Activated CD8-positive, alpha-beta memory T cell treated with anti-CD3 and anti-CD28 coated beads, Interleukin-2, amount 50 U/mL, for 4 hours (primary cell): ENCODE measurements around the gene TRMT2A.
"Not testable (repeated sequence)": the region's sequence is repeated elsewhere in the genome, so short reads cannot be mapped to it uniquely, and the experiment has no call there.

Source experiments
- DNase-seq: peaks from one replicate; pipeline ENCODE4 v3.0.0-alpha.2; 2020

Gene TRMT2A, protein sequence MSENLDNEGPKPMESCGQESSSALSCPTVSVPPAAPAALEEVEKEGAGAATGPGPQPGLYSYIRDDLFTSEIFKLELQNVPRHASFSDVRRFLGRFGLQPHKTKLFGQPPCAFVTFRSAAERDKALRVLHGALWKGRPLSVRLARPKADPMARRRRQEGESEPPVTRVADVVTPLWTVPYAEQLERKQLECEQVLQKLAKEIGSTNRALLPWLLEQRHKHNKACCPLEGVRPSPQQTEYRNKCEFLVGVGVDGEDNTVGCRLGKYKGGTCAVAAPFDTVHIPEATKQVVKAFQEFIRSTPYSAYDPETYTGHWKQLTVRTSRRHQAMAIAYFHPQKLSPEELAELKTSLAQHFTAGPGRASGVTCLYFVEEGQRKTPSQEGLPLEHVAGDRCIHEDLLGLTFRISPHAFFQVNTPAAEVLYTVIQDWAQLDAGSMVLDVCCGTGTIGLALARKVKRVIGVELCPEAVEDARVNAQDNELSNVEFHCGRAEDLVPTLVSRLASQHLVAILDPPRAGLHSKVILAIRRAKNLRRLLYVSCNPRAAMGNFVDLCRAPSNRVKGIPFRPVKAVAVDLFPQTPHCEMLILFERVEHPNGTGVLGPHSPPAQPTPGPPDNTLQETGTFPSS

DNA sequence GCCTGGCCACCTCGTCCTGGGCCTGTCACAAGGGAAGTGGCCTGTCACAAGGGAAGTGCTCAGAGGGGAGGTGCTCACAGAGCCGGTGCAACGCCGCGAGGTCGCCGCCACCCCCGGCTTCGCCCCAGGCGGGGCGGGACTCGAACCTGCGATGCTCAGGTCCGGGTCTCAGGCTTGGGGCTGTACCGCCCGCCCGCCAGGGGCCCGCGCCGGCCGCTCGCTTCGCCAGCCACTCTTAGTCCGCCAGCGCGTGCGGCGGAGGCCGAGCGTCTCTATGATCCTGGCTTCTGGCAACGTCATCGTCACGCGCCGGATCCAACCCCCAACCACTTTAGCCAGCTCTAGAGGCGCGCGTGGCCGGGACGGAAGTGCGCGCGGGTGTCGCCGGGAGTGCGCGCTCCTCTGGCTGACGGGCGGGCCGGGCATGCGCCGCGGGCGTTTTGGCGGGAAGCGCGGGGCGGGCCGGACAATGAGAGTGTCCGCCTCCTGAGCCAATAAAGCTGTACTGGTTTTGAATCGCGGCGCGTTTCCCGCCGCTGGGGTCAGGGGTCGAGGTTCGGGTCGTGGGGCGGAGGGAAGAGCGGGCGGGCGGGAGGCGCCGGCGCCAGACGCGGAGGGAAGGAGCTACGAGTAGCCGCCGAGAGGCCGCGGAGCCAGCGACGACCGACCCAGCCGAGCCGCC lies at the start of gene TRMT2A:
TSS of gene TRMT2A (minus strand) at position 276 of the 682 bp plus-strand sequence. CDS start 320 bp downstream, outside the sequence.
- peak; percentile 98 for DNase-seq

DNA sequence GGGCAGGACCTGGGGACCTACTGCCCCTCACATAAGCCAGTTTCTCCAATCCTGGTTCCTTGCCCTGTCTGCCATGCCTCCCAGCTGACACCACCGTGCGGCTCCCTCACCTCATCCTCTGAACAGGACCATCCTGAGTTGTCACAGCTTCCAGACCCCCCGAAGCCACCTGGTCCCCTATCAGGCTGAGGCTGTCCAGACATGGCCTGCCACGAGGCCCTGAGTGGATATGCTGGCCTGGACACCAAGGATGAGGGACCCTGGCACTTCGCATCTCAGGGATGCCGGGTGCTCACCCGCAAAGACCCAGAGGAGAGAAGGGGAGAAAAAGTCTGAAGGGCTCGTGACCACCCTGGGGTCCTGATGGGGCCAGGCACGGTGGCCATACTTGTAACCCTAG lies 49.7 kb upstream of the TRMT2A start:
- no peak for DNase-seq

DNA sequence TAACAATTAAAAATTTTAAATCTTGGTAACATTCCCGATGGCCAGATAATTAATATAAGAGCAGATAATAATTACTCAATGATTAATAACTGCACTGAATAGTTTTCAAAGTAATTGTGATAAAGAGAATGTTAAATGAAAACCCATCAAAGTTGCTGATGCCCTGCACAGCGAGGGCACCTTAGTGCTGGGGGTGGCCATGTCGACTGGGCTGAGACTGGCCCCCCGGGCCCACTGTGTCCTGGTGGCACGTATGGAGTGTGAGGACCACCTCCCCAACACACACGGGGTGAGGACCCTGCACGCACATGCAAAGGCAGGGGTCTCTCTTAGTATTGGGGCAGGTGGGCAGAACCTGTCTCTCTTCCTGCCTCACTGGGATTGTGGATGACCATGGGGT lies 48.9 kb upstream of the TRMT2A start:
- DNase-seq, result no peak

DNA sequence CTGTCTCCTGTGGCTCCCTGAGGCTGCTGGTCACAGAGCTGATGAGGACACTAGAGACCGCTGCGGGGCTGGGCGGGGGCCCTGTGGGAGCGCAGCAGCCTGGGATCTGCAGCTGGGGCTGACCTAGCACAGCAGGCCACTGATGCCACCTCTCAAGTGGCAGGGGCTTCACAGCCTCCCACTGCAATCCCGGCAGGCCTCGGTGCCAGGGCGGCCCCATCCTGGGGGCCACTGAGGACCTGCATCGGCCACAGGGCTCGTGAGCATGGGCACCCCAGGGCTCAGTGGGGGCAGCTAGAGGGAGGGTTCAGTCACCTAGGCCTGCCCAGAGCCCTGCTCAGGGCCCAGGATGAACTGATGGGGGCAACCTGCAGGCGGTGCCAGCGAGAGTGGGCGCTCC lies 48.4 kb upstream of the TRMT2A start:
- no peak for DNase-seq

DNA sequence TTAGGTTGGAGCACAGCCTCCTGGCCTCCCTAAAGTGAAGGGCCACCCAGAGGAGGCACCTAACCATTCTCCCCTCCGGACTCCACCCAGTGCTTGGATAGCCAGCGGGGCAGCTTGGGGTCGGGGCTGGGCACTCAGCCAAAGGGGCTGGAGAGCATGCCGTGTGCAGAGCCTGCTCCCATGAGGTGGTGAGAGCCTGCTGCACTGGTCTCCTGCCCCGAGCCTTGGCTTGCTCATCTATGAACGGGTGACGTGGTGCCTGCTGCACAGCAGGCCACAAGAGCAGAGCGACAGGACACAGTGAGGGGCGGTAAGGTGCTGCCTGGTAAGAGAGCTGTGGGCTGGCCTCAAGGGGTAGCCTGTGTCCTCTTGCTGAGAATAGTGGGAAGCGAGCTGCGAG lies 47.8 kb upstream of the TRMT2A start:
- no peak for DNase-seq

DNA sequence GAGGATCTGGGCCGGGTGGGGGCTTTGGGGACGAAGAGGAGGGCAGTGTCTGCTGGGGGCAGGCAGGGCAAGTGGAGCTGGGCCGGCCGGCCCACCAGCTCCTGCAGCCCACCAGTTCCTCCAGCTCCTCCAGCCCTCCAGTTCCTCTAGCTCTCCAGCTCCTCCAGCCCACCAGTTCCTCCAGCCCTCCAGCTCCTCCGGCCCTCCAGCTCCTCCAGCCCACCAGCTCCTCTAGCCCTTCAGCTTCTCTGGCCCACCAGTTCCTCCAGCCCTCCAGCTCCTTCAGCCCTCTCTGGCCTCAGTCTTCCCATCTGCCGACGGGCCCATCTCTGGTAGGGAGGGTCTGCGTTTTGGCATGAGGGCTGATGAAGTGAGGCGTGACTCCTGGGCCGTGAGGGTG lies 43.0 kb upstream of the TRMT2A start:
- no peak for DNase-seq

- DNase-seq, result not testable (repeated sequence)
These were observed 42.5 kb upstream of the TRMT2A start for GRCh38 chr22:20159531-20159930.

GRCh38 chr22:20159076-20159475 lies 42.0 kb upstream of the TRMT2A start:
- no peak for DNase-seq

- no peak for DNase-seq
These were observed 41.5 kb upstream of the TRMT2A start for GRCh38 chr22:20158391-20159036.

DNA sequence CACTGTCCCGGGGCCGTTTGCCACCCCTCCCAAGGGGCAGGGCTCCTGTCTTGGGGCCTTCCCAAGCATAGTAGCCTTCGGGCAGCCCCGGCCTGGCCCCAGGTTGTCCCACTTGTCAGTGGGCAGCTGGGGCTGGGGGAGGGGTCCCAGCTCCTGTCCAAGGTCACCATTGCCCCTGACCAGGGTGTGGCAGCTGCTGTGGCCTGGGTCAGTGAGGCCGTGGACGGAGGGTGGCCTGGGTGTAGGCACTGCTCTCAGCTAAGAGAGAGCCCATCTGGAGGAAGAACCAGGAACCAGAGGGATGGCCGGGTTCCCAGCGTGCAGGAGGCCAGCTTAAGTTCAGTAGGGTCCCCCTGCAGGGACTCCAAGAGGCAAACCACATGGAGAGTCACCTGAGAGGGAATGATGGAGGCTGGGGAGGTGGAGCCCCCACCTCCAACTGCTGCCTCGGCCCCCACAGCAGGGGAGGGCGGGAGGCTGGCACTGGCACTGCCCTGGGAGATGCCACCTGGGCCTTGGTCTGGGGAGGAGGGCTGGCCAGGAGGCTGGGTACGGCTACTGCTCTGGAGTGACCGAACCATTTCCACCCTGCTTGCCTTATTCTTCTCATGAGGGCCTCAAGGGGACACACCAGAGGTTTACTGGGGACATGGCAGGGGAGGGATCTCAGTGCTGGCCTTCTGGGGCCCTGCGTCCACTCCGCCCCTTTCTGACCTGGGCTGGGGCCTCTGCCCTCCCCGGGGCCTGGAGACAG lies 40.6 kb upstream of the TRMT2A start:
- no peak for DNase-seq

DNA sequence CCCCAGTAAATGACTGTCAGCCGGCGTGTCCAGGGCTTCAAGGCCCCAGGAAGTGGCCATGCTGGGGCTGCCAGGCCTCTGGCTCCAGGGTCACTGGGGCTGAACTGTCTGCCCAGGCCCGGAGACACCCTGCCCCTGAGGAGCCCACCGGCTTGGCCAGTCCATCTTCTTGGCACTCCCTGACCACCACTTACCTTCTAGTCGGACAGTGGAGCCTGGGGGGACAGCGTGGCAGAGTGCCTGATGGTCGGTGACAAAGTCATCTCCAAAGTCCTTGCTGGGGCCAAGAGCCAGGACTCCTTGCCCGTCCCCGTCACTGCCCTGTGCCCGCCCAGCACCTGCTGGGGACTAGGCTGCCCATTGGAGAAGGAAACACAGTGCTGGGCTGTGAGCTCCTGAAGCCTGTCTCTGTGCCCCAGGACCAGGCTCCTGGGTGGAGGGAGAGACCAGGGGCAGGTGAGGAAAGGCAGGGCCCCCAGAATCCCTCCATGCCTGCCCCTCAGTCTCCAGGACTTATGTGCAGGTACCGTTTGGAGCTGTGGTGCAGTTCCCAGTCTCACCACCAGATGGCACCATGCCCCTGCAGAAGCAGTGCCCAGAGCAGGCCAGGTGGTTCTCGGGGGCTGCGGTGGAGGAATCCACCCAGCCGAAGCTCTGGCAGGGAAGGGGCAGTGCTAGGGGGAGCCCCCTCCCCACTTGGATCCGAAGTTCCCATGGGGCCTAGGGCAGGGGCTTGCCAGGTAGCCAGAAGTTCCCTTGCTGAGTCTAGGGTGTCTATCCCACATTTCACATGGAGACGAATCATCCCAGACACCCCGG lies 39.8 kb upstream of the TRMT2A start:
- DNase-seq, result peak; percentile 93

DNA sequence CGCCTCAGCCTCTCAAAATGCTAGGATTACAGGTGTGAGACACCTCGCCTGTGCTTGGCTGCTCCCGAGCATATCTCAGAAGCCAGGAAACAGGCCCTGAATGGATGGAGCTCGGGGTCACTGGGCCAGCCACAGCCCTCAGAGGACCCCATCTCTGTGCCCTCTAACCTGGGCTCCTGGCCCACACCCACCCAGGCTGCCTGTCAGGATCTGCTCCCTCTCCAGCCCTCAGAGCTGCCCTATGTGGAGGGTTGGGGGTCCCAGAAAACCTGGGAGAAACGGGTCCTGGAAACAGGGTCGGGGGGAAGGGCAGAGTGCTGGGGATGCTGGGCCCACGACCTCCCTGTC lies 39.0 kb upstream of the TRMT2A start:
- no peak for DNase-seq

DNA sequence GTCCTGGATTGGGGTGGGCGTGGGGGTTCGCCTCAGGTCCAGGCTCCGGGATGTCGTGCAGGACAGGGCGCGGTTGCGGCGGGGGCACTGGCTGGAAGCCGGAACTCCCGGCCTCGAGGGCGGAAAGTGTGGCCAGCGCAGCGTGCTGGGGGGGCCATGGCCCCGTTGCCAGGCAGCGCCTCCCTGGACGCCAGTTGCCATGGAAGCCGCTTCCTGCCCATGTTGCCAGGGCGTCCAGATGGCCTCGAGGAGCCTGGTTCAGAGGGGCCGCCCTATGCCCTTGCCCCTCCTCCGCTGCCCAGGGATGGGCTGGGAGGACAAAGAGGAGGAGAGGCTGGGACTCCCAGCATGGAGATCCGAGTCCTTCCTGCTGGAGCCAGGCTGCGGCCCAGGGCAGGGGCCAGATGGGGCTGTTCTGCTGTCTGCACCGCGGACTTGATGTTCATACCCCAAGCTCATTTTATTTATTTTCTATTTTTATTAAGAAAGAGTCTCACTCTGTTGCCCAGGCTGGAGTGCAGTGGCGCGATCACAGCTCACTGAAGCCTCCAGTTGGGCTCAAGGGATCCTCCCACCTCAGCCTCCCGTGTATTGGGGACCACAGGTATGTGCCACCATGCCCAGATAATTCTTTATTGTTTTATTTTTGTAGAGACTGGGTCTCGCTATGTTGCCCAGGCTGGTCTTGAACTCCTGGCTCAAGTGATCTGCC lies 38.5 kb upstream of the TRMT2A start:
- no peak for DNase-seq

DNA sequence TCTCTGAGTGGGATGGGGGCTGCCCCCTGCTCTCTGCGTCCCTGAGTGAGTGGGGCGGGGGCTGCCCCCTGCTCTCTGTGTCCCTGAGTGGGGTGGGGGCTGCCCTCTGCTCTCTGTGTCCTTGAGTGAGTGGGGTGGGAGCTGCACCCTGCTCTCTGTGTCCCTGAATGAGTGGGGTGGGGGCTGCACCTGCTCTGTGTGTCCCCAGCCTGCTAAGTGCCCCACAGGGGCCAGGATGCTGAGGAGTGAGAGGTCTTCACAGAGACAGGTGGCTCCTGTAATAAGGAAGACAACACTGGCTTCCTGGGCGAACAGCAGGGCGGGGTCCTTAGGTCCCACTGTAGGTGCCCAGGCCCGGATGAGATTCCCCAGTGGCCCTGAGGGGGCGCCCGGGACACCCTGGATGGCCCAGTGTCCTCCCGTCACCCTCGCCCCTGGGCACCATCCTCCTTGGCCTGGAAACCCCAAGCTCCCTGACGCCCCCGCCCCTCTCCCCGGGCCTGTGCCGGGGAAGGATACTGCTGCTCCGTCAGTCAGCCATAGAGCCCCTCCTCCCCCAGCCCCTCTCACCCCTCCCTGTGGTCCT lies 37.7 kb upstream of the TRMT2A start:
- DNase-seq, result no peak

DNA sequence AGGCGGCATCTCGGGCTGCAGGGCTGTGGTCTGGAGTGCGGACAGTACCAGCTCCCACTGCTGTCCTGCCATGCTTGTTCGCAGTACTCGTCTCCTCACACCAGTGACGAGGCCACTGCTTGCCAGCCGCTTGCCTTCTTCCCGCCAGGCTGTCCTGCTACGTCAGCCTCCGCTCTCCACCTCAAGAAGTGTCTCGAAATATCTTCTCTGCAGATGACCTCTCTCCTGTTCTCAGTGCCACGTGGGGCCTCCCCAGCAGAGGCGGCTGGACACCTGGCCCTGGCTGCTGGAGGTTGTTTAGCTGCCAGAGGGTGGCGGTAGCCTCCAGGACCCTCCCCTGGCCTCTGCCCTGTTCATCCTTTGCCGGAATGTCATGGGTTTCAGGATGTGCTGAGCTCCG lies 36.9 kb upstream of the TRMT2A start:
- no peak for DNase-seq

DNA sequence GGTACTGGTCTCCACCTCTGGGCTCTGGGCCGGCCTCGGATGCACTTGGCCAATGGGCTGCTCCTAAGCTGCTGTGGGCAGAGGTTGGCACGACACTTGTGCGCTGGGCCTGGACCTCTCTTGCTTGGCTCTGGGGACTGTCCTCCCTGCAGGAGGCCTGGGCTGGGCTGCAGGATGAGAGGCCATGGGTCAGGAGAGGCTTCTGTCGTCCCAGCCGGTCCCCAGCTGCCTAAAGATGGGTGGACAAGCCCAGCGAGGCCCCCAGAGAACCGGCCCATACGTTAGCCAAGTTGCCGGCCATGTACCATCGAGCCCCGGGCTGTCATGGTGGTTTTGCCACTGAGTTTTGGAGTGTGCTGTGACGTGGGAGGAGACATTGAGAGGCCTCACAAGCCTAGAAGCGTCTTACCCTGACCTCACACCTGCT lies 35.5 kb upstream of the TRMT2A start:
- DNase-seq, result no peak

DNA sequence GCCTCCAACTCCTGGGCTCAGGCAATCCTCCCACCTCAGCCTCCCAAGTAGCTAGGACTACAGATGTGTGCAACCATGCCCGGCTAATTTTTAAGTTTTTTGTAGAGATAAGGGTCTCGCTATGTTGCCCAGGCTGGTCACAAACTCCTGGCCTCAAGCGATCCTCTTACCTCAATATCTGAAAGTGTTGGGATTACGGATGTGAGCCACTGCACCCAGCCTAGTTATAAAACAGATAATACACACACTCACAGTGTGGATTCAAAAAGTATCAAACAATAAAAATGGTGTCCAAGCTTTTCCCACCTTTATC lies 34.2 kb upstream of the TRMT2A start:
- no peak for DNase-seq

GRCh38 chr22:20150381-20151275 lies 33.6 kb upstream of the TRMT2A start, which contains the start of gene CCDC188:
CCDC188 (minus strand) TSS chr22:20151055; CDS start chr22:20150986, 69 bp downstream.
- no peak for DNase-seq
